ENCODE measurements around the gene SIRT4.
"Not testable (repeated sequence)": the region's sequence is repeated elsewhere in the genome, so short reads cannot be mapped to it uniquely, and the experiment has no call there.

The SIRT4 gene

GRCh38 chr12:120283318-120283717 lies 18.8 kb upstream of the SIRT4 start:
- DNase-seq = no peak

- no peak for DNase-seq
These were observed 17.7 kb upstream of the SIRT4 start for GRCh38 chr12:120284381-120284780.

- no peak for DNase-seq
These were observed 15.2 kb upstream of the SIRT4 start for GRCh38 chr12:120286768-120287490.

GRCh38 chr12:120287491-120287890 lies 14.6 kb upstream of the SIRT4 start:
- no peak for DNase-seq

GRCh38 chr12:120290609-120291305 lies 11.4 kb upstream of the SIRT4 start:
- DNase-seq = peak; percentile 82

- DNase-seq = no peak
These were observed 9.8 kb upstream of the SIRT4 start for GRCh38 chr12:120292411-120292660.

- peak; percentile 98 for DNase-seq
These were observed 9.2 kb upstream of the SIRT4 start, which contains the start of gene RNU4-1 for GRCh38 chr12:120292661-120293531. TSS of gene RNU4-1 (minus strand) at chr12:120293237.

- DNase-seq = no peak
These were observed 12.1 kb downstream of the SIRT4 start for GRCh38 chr12:120314220-120314619.

- no peak for DNase-seq
These were observed 14.7 kb downstream of the SIRT4 start for GRCh38 chr12:120316798-120317223.

GRCh38 chr12:120317224-120318105 lies 15.3 kb downstream of the SIRT4 start:
- peak; percentile 100 for DNase-seq

- no peak for DNase-seq
These were observed 19.5 kb downstream of the SIRT4 start for GRCh38 chr12:120321382-120322202.

- DNase-seq = no peak
These were observed 21.7 kb downstream of the SIRT4 start for GRCh38 chr12:120323772-120324171.

GRCh38 chr12:120324841-120325417 lies 22.8 kb downstream of the SIRT4 start:
- DNase-seq = no peak

GRCh38 chr12:120327593-120327992 lies 25.5 kb downstream of the SIRT4 start, which contains the start of gene PLA2G1B:
TSS of gene PLA2G1B (minus strand) at chr12:120327779. CDS start at chr12:120327753, 26 bp downstream.
- no peak for DNase-seq

- DNase-seq = no peak
These were observed 26.1 kb downstream of the SIRT4 start for GRCh38 chr12:120328228-120328627.

GRCh38 chr12:120331390-120331789 lies 29.3 kb downstream of the SIRT4 start:
- DNase-seq = no peak

GRCh38 chr12:120332041-120332440 lies 29.9 kb downstream of the SIRT4 start:
- DNase-seq = no peak

- DNase-seq = no peak
These were observed 30.4 kb downstream of the SIRT4 start for GRCh38 chr12:120332523-120332922.

GRCh38 chr12:120335447-120335846 lies 33.3 kb downstream of the SIRT4 start:
- DNase-seq = peak; percentile 23

- DNase-seq = not testable (repeated sequence)
These were observed 34.3 kb downstream of the SIRT4 start for GRCh38 chr12:120336392-120336791.

GRCh38 chr12:120337730-120338129 lies 35.6 kb downstream of the SIRT4 start:
- DNase-seq = no peak
